Testis (tissue), 2 donors: ENCODE results near the gene ADGRB3.

Experiments
- CTCF ChIP-seq, 3 experiments: fragments of 450-650 bp in 2 of 3; fragments of 200-600 bp in 1 of 3; sonication (generic) in 1 of 3; IDR thresholded peaks; one replicate each; pipeline ENCODE4 v1.5.1; 2016 to 2019; ENCODE audit warnings: antibody characterized with exemption in 3 of 3, mild to moderate bottlenecking in 2 of 3, moderate library complexity in 1 of 3
- POLR2A ChIP-seq: fragments of 450-650 bp; IDR thresholded peaks from one replicate; pipeline ENCODE4 v1.6.1; 2017; ENCODE audit warnings: antibody characterized with exemption, mild to moderate bottlenecking, moderate library complexity

GRCh38 chr6:69111301-69111700 lies 476.2 kb downstream of the ADGRB3 start:
- TF ChIP-seq CTCF (IDR thresholded peaks at IDR 0.05), result no peak
- TF ChIP-seq POLR2A, result no peak
